ENCODE data around the gene SLC25A22. TPM values are rescaled to one million over a fixed set of nuclear protein-coding genes. Genes with fewer than 3 reads are reported as not detected.
A peak's percentile ranks its signal among the peaks of the same experiment; 100 is the strongest.

Gene SLC25A22
- total RNA-seq, 1 experiment from 2014 or later = 38.1 TPM

DNA sequence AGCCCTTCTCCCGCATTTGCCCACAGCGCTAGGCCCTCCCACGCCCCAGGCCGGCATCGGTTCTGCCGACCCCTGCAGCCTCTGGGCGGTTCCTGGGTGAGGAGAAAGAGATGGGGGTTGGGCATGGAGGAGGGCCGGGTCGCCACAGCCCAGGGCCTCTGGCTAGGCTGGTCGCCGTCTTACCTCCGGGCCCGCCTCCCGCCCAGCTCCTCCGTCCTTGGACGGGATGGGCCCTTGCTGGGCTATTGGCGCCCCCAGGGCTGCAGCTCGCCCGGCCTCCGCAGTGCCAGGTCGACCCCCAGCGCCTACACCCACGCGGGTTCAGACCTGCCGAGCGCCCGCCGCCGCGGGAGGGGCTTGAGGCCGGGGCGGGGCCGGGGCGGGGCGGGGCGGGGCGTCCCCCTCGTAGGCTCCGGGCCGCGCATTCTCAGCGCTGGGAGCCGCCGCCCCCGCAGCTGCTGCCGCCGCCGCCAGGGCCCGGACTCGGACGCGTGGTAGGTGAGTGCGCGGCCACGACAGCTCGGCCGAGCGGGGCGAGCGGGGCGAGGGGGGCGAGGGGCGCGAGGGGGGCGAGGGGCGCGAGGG, 34.5 kb upstream of the SLC25A22 start, which contains the start of gene CD151:
TSS of gene CD151 (plus strand) at position 424 of the 585 bp plus-strand sequence. CDS start 3,118 bp downstream, outside the sequence.
- Histone ChIP-seq H3K9me3 (ENCODE audit: low read depth, low read length, poor library complexity, severe bottlenecking) (no peaks in the 10 kb centered on the region), H3K27ac (ENCODE audit: low read depth, low read length, poor library complexity, severe bottlenecking) (peak within 1 kb of the TSS; percentile 75), H3K4me1 (ENCODE audit: insufficient read depth, low read length, poor library complexity, severe bottlenecking) (peaks cover 21% of the 10 kb centered on the region), H3K4me3 (ENCODE audit: low read depth, low read length, poor library complexity, severe bottlenecking) (peak within 1 kb of the TSS; percentile 69), H3K36me3 (ENCODE audit: insufficient read depth, low read length, poor library complexity, severe bottlenecking) (peaks cover 14% of the 10 kb centered on the region), H3K27me3 (replicated peaks; ENCODE audit: insufficient read depth, low read depth, low read length, poor library complexity) (no peaks in the 10 kb centered on the region)
- ChIA-PET CTCF (no interaction called here), POLR2A (ENCODE audit: low non-redundant PET) (no interaction called here)
- TF ChIP-seq EZH2 (IDR thresholded peaks at IDR 0.05; ENCODE audit: borderline replicate concordance, low read depth, low read length, poor library complexity, severe bottlenecking) = no peak
- TF ChIP-seq, protein P1, sequence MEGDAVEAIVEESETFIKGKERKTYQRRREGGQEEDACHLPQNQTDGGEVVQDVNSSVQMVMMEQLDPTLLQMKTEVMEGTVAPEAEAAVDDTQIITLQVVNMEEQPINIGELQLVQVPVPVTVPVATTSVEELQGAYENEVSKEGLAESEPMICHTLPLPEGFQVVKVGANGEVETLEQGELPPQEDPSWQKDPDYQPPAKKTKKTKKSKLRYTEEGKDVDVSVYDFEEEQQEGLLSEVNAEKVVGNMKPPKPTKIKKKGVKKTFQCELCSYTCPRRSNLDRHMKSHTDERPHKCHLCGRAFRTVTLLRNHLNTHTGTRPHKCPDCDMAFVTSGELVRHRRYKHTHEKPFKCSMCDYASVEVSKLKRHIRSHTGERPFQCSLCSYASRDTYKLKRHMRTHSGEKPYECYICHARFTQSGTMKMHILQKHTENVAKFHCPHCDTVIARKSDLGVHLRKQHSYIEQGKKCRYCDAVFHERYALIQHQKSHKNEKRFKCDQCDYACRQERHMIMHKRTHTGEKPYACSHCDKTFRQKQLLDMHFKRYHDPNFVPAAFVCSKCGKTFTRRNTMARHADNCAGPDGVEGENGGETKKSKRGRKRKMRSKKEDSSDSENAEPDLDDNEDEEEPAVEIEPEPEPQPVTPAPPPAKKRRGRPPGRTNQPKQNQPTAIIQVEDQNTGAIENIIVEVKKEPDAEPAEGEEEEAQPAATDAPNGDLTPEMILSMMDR (conservative IDR thresholded peaks at IDR 0.05; ENCODE audit: low read depth, low read length) = no peak
- intact Hi-C loops (cut with micrococcal nuclease; ENCODE audit: unreplicated experiment) = no loop called here
- no TSS peak for BruUV-seq (replicated peaks)
- DNase-seq (ENCODE audit: low spot score) = peak; percentile 70

DNA sequence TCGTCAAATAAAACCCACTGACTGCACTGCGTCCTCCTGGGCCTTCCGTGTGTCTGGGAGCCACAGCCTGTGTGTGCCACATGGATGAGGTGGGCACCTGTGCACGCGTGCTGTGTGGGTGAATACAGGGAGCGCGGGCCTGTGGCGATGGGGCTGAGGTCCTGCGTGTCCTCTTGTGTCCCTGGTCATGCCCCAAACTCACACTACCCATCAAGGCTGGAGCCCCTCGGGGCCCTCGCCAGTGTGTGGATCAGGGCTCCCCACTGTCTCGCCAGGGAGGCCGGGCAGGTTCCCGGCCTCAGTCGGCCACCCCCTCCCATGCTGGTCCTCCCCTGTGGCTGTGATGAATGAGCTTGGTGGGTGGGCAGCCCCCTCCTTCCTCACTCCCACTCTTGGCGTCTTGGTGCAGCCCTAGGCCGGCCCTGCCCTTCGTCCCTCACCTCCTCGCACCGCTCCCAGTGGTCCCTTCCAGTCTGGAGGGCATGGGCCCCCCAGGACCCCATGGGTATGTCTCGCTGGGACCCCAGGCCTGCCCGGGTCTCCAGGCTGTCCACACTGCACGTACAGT, 34.0 kb upstream of the SLC25A22 start:
- H3K27ac ChIP-seq (ENCODE audit: low read depth, low read length, poor library complexity, severe bottlenecking) = peak overlapping the region; percentile 54
- no TSS peak for BruUV-seq (replicated peaks)
- no peak for DNase-seq (ENCODE audit: low spot score)
- H3K27me3 ChIP-seq (replicated peaks; ENCODE audit: insufficient read depth, low read depth, low read length, poor library complexity) = no peaks in the 10 kb centered on the region
- no peaks in the 10 kb centered on the region for H3K9me3 ChIP-seq (ENCODE audit: low read depth, low read length, poor library complexity, severe bottlenecking)
- H3K36me3 ChIP-seq (ENCODE audit: insufficient read depth, low read length, poor library complexity, severe bottlenecking) = peaks cover 10% of the 10 kb centered on the region
- H3K4me1 ChIP-seq (ENCODE audit: insufficient read depth, low read length, poor library complexity, severe bottlenecking) = peaks cover 25% of the 10 kb centered on the region
- TF ChIP-seq, protein P1 (conservative IDR thresholded peaks at IDR 0.05; ENCODE audit: low read depth, low read length) = no peak
- TF ChIP-seq EZH2 (IDR thresholded peaks at IDR 0.05; ENCODE audit: borderline replicate concordance, low read depth, low read length, poor library complexity, severe bottlenecking) = no peak
- POLR2A ChIA-PET (ENCODE audit: low non-redundant PET) = no interaction called here
- intact Hi-C loops (cut with micrococcal nuclease; ENCODE audit: unreplicated experiment) = no loop called here
- CTCF ChIA-PET = no interaction called here
- H3K4me3 ChIP-seq (ENCODE audit: low read depth, low read length, poor library complexity, severe bottlenecking) = peak overlapping the region; percentile 69

DNA sequence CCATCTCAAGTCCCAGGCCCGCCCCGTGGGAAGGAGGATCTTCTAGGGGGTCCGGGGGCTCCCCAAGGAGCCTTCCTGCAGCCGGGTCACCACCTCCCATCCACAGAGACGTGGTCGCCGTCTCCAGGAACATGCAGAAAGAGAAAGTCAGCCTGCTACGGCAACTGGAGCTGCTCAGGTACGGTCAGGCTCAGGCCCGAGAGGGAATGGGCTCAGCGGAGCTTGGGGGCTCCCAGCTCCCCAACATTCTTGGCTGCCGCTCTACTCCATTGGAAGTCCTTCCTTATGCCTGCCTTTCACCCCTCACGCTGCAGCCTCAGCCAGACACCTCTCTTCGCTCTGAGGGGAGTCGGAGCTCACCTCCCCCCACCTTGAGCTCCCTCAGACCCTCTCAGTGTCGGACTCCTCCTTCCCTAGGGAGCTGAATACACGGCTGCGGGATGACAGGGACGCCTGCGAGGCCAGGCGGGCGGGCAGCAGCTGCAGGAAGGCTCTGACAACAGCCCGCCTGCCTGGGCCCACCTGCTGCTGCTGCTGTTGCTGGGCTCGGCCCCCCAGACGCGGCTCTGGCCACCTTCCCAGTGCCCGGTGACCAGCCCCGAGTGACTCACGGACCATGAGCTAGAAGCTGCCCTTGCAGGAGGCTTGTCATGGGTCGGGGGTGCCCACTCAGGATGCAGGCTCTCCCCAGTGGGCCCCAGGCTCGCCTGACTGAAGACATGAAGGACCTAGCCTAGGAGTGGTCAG, 33.2 kb upstream of the SLC25A22 start:
- TF ChIP-seq, protein P1 (conservative IDR thresholded peaks at IDR 0.05; ENCODE audit: low read depth, low read length) = no peak
- no peak for TF ChIP-seq EZH2 (IDR thresholded peaks at IDR 0.05; ENCODE audit: borderline replicate concordance, low read depth, low read length, poor library complexity, severe bottlenecking)
- peak overlapping the region; percentile 49 for H3K4me3 ChIP-seq (ENCODE audit: low read depth, low read length, poor library complexity, severe bottlenecking)
- H3K4me1 ChIP-seq (ENCODE audit: insufficient read depth, low read length, poor library complexity, severe bottlenecking) = peaks cover 25% of the 10 kb centered on the region
- DNase-seq (ENCODE audit: low spot score) = no peak
- ChIA-PET CTCF (no interaction called here), POLR2A (ENCODE audit: low non-redundant PET) (no interaction called here)
- no TSS peak for BruUV-seq (replicated peaks)
- peaks cover 3% of the 10 kb centered on the region for H3K36me3 ChIP-seq (ENCODE audit: insufficient read depth, low read length, poor library complexity, severe bottlenecking)
- H3K9me3 ChIP-seq (ENCODE audit: low read depth, low read length, poor library complexity, severe bottlenecking) = no peaks in the 10 kb centered on the region
- H3K27ac ChIP-seq (ENCODE audit: low read depth, low read length, poor library complexity, severe bottlenecking) = no peak overlapping the region
- H3K27me3 ChIP-seq (replicated peaks; ENCODE audit: insufficient read depth, low read depth, low read length, poor library complexity) = no peaks in the 10 kb centered on the region
- intact Hi-C loops (cut with micrococcal nuclease; ENCODE audit: unreplicated experiment) = no loop called here

Measured in A673 (cell line).